H1 (cell line): ENCODE data around the gene TEX26. TPM values are rescaled to one million over a fixed set of nuclear protein-coding genes. Genes with fewer than 3 reads are reported as not detected.

Experiments used
- EGR1 ChIP-seq: IDR thresholded peaks from 2 replicates; pipeline ENCODE4 v1.6.1; 2011; ENCODE audit warnings: low read depth, low read length, borderline replicate concordance
- KDM5A ChIP-seq: fragments of 200-600 bp; IDR thresholded peaks from 2 replicates; pipeline ENCODE4 v1.7.1; 2012; ENCODE audit warnings: mild to moderate bottlenecking, low read length, inconsistent platforms, mixed read lengths
- USF2 ChIP-seq: IDR thresholded peaks from 2 replicates; pipeline ENCODE4 v1.6.1; 2011; ENCODE audit warnings: low read length, improper control_type of control experiment
- polyA plus RNA-seq, 7 experiments: library from polyadenylated mRNA; depleted of rRNA in 3 of 7; stranded (reverse) in 5 of 7; unstranded in 2 of 7; fragments of >200 nt in 5 of 7; fragments of 200-250 nt in 2 of 7; gene quantifications; 1 replicate in 5 of 7; 2 replicates in 1 of 7; 4 replicates in 1 of 7; pipeline versions ENCODE4 v1.2.1 to v1.2.3, GENCODE V29; 2011 to 2013; ENCODE audit warnings: missing spikeins in 2 of 7, mixed read lengths in 2 of 7
- total RNA-seq: library from RNA; stranded (reverse); fragmentation: NEBNext Ultra II Directional; extraction: Animal tissue kit (Norgen Biotek cat#: 25700); gene quantifications from 2 replicates; pipeline ENCODE4 v1.2.1, GENCODE V29; 2021

Gene TEX26
- total and polyA plus RNA-seq, 2 of the 8 experiments (the other 6 are each of a cell fraction or from before 2014, with no cell fraction given), result not detected

GRCh38 chr13:30963791-30964190 is 31.3 kb downstream of the TEX26 start (continued):
- no peak for TF ChIP-seq USF2
- no peak for TF ChIP-seq EGR1
- TF ChIP-seq KDM5A, result no peak
